ENCODE measurements around the gene AIFM3.
A peak's percentile ranks its signal among the peaks of the same experiment; 100 is the strongest.

AIFM3 gene

DNA sequence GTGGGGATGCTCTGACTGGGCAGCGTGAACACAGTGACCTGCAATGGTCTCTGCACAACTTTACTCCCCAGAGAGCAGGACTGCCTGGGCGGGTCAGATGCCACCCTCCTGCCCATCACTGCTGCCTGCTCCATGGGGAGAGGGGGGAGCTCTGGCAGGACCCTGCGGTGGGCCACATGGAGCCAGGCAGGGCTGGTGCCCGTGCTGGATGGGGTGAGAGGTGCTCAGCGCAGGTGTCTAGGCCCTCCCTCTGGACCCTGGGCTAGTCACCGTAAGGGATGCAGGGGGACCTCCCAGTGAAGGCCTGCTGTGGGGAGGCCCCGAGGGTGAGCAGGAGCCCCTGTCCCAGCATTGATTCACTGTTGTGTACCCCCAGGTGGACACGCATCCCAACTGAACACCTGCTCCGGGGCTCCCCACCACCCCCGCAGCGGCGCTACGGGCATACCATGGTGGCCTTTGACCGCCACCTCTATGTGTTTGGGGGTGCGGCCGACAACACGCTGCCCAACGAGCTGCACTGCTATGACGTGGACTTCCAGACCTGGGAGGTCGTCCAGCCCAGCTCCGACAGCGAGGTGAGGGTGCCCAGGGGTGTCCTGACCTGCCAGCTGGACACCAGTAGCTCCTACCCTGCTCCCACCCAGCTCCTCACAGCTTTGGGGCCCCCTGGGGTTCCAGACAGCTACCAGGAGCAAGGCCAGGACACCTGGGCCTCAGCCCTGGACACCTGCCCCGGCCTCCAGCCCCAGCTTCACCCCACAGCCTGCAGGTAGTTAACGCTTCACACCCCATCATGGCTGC lies 24.4 kb downstream of the AIFM3 start:
- no peak for DNase-seq (ENCODE audit: low spot score)

DNA sequence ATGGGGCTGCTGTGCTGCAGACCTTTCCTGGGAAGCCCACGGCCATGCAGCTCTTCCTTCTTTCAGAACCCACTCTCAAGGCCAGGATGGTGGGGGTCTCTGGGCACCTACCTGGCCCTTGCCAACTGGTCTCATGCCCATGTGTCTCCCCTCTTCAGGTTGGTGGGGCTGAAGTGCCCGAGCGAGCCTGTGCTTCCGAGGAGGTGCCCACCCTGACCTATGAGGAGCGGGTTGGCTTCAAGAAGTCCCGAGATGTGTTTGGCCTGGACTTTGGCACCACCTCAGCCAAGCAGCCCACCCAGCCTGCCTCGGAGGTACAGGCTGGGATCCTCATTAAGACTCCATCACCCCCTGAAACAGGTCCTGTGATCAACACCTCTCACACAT lies 25.0 kb downstream of the AIFM3 start:
- DNase-seq (ENCODE audit: low spot score): no peak

DNA sequence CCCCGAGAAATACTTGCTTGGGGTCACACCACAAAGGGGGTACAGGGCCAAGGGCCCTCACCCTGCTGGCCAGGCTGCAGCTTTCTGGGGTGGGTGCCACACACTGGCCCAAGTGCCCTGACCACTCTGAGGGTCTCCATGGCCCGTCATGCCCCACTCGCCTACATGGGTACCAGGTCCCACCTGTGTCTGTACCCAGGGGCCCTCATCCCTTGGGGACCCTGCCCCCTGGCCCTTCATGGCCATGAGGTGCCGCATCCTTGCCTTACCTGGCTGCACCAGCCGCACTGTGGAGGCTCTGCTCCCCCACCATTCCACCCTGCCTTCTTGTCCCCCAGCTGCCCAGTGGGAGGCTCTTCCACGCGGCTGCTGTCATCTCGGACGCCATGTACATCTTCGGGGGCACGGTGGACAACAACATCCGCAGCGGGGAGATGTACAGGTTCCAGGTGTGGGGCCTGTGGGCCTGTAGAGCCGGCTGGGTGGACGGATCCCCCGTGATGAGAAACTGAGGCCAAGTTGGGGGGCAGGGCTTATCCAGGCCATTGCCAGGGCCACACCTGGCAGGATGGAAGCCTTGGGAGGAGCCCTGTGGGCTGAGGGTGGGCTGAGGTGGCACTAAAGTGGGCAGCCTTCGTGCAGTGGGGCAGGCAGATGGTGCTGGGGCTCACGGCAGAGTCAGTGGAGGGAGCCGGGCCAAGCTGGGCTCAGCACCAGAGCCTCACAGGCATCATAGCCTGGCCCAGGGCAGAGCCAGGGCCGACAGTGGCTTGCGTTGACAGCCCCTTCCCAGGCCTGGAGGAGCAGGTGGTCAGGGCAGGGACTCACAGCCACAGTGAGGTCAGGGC lies 25.6 kb downstream of the AIFM3 start:
- no peak for DNase-seq (ENCODE audit: low spot score)

DNA sequence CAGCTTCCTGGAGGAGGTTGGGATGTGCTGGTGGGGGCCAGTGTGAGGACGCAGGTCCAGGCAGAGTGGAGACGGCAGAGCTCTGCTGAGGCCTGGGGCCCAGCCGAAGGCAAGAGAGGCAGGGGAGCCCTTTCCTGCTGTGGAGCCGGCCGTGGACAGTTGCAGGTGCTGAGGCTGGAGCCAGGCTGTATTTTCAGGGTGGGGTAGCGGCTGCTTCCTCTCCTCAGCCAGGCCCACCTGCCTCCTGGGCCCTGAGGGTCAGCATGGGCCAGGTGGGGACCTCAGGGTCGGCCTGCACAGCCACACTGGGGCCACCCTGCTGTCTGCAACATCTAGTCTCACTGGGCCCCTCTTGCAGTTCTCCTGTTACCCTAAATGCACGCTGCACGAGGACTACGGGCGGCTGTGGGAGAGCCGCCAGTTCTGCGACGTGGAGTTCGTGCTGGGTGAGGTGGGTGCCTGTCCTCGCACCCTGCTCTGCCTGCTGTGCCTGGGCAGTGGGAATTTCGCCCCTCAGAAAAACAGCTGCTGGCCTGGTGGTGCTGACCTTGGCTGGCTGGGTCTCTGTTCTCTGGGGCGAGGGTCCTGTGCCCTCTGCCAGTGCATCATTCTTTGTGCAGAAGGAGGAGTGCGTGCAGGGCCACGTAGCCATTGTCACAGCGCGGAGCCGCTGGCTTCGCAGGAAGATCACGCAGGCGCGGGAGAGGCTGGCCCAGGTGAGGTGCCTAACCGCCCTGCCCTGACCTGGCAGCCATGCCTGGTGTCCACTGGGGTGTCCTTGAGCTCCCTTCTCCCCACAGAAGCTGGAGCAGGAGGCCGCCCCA lies 26.5 kb downstream of the AIFM3 start:
- no peak for DNase-seq (ENCODE audit: low spot score)

DNA sequence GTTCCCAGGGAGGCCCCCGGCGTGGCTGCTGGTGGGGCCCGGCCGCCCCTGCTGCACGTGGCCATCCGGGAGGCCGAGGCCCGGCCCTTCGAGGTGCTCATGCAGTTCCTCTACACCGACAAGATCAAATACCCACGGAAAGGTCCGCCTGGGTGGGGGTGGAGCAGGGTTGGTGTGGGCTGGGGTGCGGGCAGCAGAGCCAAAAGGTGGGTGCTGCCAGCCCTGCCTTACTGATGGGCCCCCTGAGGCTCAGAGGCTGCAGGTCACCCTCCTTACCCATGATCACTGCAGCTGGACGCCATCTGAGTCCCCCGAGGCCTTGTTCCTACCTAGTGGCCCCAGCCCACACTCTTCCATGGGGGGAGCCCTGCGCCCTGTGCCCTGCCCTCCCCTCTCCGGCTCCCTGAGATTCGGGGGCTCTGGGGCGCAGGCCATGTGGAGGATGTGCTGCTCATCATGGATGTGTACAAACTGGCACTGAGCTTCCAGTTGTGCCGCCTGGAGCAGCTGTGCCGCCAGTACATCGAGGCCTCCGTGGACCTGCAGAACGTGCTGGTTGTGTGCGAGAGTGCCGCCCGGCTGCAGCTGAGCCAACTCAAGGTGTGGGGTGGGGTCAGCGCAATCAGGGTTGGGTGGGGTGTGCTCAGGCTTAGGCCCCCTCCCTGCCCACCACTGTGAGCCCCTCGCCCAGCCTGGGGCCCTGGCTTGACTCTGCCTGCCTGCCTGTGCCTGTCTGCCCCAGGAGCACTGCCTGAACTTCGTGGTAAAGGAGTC lies 27.3 kb downstream of the AIFM3 start:
- DNase-seq (ENCODE audit: low spot score): no peak

DNA sequence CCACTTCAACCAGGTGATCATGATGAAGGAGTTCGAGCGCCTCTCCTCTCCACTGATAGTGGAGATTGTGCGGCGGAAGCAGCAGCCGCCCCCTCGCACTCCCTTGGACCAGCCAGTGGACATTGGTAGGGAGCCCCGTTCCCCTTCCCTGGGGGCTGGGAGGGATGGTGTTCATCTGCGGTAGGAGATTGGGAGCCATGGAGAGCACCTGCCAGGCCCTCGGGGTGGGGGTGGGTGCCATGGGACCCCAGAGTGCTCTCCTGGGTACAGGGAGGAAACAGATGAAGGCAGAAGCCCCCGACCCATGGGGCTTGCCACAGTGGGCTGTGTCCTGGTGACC lies 27.8 kb downstream of the AIFM3 start:
- no peak for DNase-seq (ENCODE audit: low spot score)

DNA sequence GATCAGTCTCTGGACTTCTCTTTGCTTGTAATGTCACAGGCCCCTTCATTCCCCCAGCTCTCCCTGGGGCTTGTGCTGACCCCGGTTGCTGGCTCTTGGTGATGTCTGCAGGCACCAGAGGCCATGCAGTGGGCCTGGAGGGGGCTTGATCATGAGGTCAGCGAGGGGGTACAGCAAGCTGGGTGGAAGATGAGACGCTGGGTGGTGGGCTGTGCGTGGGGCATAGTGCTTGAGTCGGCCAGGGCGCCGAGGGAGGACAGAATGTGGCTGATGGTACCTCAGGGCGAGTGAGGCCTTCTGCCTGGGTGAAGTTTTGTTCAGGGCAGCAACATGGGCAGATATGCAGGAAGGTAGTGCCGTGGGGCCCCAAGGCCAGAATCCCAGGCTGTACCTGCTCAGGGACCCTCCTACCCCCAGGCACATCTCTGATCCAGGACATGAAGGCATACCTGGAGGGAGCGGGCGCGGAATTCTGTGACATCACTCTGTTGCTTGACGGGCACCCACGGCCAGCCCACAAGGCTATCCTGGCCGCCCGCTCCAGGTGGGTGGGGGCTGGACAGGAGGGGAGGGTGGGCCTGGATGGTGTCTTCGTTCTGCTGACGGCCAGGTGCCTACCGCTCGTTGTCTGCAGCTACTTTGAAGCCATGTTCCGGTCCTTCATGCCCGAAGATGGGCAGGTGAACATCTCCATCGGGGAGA lies 28.4 kb downstream of the AIFM3 start:
- no peak for DNase-seq (ENCODE audit: low spot score)

DNA sequence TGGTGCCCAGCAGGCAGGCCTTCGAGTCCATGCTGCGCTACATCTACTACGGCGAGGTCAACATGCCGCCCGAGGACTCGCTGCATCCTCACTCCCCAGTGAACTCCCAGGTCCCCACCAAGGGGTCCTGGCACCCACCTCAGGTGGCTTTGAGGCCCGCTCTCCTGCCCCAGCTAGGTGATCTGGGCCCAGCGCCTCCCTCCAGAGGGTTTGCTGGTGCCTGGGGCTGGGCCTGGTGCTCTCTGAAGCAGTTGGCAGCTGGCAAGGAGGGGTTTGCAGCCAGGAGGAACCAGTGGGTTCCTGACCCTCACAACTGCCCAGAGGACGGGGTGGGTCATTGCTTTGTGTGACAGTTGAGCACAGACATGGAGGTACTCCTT lies 29.0 kb downstream of the AIFM3 start:
- DNase-seq (ENCODE audit: low spot score): no peak

DNA sequence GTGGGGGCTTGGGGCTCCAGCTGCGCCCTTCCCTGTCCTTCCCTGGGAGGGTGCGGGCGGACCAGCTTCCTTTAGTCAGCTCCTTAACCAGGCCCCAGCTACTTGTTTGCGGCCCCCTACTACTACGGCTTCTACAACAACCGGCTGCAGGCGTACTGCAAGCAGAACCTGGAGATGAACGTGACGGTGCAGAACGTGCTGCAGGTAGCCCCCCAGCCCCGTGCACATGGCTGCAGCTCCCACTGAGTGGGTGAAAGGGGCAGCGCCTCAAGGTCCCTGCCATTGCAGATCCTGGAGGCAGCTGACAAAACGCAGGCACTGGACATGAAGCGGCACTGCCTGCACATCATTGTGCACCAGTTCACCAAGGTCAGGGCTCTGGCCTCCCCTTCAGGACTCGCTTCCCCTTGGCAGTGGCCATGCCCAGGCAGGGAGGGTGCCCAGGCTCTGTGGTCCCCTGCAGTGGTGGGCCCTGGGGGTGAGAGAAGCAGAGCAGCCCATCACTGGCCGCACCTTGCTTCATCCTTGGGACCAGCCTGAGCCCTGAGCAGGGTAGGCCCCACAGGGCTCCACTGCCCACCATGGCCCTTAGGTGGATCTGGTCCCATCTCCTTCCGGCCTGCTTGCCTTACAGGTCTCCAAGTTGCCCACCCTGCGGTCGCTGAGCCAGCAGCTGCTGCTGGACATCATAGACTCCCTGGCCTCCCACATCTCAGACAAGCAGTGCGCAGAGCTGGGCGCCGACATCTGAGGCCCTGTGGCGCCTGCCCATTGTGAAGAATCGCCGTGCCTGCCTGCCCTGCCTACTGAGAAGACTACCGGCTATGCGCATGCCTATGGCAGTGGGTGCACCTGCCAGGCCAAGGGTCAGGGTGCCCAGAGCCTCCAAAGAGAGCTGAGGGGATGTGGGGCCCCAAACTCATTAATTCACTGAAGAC lies 29.8 kb downstream of the AIFM3 start:
- no peak for DNase-seq (ENCODE audit: low spot score)

DNA sequence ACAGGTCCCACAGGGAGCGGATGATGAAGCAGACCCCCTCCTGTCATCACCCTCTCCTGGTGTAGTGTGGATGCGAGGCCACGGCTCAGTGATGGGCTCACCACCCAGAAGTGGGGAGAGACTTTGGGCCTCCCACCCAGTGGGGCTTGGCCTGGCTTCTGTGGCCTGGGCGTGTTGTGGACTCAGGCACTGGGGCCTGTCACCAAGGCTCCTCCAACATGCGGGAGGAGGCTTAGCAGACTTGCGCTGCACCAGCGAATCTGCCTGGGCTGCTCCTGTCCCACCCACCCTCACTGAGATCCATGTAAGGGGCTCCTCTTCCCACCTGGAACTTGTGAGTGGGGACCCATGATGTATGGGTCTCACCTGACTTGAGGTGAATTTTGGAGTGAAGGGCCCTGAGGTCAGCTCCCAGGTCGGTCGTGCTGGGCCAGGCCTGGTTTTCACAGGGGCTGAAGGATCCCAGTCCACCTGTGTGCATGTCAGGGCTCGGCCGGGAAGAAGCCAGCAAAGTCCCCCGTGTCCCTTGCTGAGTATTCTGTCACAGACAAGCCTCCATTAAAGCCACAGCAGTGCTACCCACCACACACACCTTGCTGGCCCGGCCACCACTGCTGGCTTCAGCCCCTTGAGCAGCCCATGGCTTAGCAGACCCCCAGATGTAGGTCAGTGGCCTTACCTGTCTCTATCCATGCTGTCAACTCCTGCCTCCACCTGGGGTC lies 30.6 kb downstream of the AIFM3 start:
- DNase-seq (ENCODE audit: low spot score): no peak

DNA sequence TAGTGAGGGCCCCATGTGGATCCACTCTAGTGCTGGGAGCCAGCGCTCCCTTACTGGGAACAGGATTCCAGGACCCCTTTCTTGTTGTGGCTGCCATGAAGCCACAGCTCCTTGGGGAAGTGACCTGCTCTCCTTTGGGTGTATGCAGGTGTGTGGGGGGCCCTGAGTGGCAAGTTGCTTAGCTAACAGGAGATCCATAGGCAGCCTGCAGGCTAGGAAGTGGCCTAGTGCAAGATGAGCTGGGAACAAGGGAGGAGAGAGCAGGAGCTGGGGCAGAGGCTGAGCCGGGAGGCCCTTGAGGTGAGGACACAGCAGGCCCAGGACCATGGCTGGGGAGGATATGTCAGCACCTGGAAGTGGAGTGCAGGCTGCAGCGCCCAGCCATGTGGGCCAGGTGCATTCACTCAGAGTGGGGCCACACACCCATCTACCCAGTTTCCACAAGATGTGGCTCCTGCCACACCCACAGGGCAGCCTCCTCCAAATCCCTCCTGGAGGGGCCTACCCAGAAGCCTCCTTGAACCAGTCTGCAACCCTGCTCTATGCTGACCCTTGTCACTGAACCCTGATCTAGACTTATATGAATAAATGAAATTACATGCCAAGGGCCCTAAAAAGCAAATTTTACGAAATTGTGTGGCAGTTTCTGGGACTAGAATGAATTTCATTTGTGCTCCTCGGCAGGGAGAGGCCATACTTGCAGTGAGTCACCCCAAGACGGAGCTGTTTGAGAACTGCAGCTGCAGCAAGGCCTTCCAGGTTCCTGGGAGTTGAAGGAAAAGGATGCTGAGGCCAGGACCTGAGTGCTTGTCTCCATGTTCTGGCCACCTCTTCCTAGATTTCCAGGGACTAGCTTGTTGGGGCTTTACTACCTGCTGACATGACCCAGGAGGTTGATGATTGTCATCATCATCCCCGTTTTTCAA lies 31.6 kb downstream of the AIFM3 start:
- no peak for DNase-seq (ENCODE audit: low spot score)

DNA sequence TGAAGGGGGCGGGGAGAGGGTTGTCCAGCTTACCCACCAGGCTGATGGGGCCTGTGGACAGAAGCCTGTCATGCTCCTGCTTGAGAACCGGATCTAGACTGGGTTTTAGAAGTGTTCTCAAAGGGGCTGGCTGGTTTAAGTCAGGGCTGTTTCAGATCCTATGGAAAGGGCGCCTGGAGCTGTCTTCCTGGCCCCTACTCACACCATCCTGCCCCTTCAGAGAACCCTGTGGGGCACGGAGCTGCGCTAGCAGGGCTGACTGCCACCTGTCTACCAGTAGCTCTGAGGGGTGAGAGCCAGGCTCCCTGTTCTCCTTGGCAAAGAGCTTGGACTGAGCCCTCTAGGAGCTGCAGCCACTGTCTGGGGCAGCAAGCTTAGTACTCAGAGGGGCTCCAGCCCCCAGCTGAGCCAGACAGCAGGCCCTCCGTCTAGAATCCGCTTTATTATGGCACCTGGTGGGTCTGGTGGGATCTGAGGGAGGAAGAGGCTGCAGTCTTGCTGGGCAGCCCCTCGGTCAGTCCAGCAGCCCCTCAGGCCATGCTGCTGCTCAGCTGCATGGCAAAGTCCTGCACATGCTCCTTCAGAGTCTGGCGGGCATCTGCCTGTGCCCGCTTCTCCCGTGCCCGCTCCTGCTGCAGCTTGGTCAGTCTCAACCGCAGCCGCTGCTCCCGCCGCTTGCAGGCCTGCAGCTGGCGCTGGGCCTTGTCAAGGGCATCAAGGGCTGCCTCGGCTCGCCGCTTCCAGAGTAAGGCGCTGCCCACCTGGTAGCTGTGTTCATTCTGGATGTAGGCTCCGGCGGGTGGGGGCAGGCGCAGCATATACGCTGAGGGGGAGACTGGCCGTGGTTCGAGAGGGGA lies 32.5 kb downstream of the AIFM3 start:
- no peak for DNase-seq (ENCODE audit: low spot score)

DNA sequence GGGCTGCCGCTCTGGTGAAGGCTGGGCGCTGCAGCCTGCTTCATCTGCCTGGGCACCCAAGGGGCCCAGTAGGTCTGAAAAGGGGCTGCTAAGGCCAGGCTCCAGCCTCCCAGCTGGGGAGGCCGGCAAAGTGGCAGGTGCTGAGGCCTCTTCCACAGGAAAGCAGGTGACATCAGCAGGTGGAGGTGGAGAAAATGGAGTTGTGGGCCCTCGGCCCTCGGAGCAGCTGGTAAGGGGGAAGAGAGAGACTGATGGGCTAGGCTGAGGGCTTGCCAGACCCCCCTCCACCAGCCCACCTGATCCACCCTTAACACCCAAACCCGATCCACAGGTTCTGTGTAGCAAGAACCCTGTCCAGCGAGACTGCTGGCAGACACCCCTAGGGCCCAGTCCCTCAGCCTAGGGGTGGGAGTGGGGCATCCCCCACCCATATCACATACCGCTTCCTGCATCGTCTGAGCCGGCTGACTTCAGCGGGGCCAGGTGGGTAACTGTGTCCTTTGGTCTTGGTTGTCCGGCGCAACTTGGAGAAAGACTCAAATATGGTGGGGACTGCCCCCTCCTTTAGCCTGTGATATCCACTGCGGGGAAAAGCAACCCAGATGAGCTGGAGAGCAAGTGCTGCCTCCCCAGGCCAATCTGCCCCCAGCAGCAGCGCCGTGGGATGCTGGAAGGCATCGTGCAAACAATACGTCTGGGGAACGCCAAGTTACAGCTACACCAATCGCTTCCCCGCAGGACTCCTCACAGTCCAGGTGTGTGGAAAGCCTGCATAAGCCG lies 33.3 kb downstream of the AIFM3 start:
- DNase-seq (ENCODE audit: low spot score): no peak

DNA sequence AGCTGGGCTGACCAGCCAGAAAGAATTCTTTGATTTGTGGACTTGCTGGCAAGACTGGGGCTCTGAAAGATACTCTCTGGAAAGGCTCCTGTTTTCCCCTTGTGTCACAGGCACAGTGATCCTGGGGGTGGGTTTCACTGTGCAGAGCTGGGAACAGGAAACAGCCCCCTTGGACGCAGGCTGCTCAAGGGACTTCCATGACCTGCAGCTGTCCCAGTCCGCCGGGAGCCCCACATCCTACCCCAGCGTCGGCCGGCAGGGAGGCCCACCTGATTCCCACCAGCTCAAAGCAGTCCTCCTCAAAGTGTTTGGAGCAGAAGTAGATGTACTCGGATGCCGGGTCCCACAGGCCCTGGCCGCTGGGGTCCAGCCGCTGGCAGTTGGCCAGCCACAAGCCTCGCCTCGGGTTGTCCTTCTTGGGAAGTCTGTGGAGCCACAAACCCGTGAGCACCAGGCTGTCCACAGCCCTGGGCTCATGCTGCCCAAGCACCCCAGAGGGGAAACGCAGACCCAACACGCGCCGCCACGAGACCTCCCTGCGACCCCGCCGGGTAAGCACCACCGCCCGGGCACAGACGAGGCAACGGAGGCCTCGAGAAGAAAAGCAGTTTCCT lies 34.0 kb downstream of the AIFM3 start:
- DNase-seq (ENCODE audit: low spot score): peak; percentile 34

DNA sequence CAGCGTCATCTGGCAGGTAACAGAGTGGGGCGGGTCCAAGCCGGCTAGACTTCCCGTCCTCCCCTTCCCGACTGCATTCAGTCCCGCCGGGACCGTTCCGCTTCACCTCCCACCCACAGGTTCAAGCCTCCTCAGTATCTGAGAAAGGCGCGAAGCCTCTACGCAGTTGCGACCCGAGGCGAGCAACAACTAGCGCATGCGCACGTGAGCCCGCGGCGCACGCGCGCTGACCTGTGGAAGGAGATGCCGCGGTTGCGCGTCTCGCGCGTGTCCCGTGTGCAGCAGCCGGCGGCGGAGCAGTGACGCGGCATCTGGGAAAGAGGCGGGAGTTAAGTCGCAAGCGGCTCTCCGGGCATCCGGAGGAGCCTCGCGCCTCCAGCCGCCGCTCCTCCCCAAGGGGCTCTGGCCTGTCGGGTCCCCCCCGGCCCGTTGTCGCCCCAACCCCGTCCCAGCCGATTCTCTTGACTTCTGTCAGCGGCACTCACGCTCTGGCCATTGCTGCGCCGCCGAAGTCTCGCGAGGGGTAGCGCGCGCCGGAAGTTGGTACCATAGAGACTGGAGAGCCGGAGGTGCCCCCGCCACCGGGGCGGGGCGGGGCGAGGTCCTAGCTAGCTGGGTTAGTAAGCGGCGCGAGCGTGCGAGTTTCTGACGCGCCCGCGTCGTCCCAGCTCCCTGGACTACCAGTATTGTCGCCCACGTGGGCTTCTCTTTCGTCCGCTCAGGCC lies 34.7 kb downstream of the AIFM3 start, which contains the start of gene THAP7:
Gene THAP7 (minus strand): TSS at position 518 of the 725 bp plus-strand sequence. CDS start 207 bp downstream, at position 311.
- DNase-seq (ENCODE audit: low spot score): peak; percentile 97
